IMR-90 (cell line): ENCODE measurements around the gene TPRKB. TPM values are rescaled to one million over a fixed set of nuclear protein-coding genes. Genes with fewer than 3 reads are reported as not detected.

Experiments
- ATAC-seq: fragments of 200-7000 bp; cut with Tn5 transposase; 2 replicates; pipeline ENCODE4 v1.9.1; 2020; ENCODE audit warnings: low read depth, mild to moderate bottlenecking, moderate library complexity
- BruUV-seq: library from RNA; stranded (reverse); fragments of 400-500 nt; replicated peaks from 2 replicates; lab custom pipeline; 2021; lab: Mats Ljungman, UMichigan
- CTCF ChIA-PET: fragments of 300-600 bp; formaldehyde crosslinking; extraction: SDS; loops from one replicate; lab custom pipeline; 2021; ENCODE audit warnings: antibody characterized with exemption; lab: Yijun Ruan, JAX
- POLR2A ChIA-PET: fragments of 300-600 bp; sonication (Branson Sonifier 250); formaldehyde crosslinking; loops from one replicate; lab custom pipeline; 2022; ENCODE audit warnings: antibody characterized with exemption; ENCODE audit not compliant: unreplicated experiment; lab: Charles Lee
- DNase-seq: peaks from one replicate; pipeline ENCODE4 v3.0.0; 2013
- H2AFZ ChIP-seq: replicated peaks from 2 replicates; pipeline ENCODE3; 2013; ENCODE audit warnings: low read length, mild to moderate bottlenecking; ENCODE audit not compliant: poor library complexity
- H2AK5ac ChIP-seq: 2 replicates; pipeline ENCODE4 v1.6.1; 2013; ENCODE audit warnings: low read depth, low read length, inconsistent platforms
- H2AK9ac ChIP-seq: replicated peaks from 2 replicates; pipeline ENCODE3; 2013; ENCODE audit warnings: mild to moderate bottlenecking, low read depth, low read length, moderate library complexity; ENCODE audit not compliant: poor library complexity
- H2BK120ac ChIP-seq: 2 replicates; pipeline ENCODE4 v1.6.1; 2013; ENCODE audit warnings: low read depth, low read length, inconsistent platforms
- H2BK15ac ChIP-seq: 3 replicates; pipeline ENCODE4 v1.6.1; 2013; ENCODE audit warnings: low read depth, low read length, inconsistent platforms
- H2BK20ac ChIP-seq: 2 replicates; pipeline ENCODE4 v1.6.1; 2013; ENCODE audit warnings: low read depth, mild to moderate bottlenecking, inconsistent platforms, low read length, moderate library complexity
- H2BK5ac ChIP-seq: 2 replicates; pipeline ENCODE4 v1.6.1; 2013; ENCODE audit warnings: mild to moderate bottlenecking, low read depth, low read length, inconsistent platforms; ENCODE audit not compliant: poor library complexity, severe bottlenecking
- H3K14ac ChIP-seq: replicated peaks from 2 replicates; pipeline ENCODE4 v1.6.1; 2013; ENCODE audit warnings: low read depth, low read length, inconsistent platforms
- H3K18ac ChIP-seq: 2 replicates; pipeline ENCODE4 v1.6.1; 2013; ENCODE audit warnings: low read depth, low read length, control low read depth
- H3K23ac ChIP-seq: 2 replicates; pipeline ENCODE4 v1.6.1; 2013; ENCODE audit warnings: low read depth, low read length, inconsistent platforms
- H3K27ac ChIP-seq: 2 replicates; pipeline ENCODE4 v1.5.1; 2013; ENCODE audit warnings: mild to moderate bottlenecking, control low read depth, low read length; ENCODE audit not compliant: insufficient read depth
- H3K27me3 ChIP-seq: 2 replicates; pipeline ENCODE4 v1.6.1; 2013; ENCODE audit warnings: low read length; ENCODE audit not compliant: control insufficient read depth, insufficient read depth
- H3K36me3 ChIP-seq: 2 replicates; pipeline ENCODE4 v1.6.1; 2013; ENCODE audit warnings: low read length, mixed read lengths; ENCODE audit not compliant: control insufficient read depth, insufficient read depth
- H3K4ac ChIP-seq: 2 replicates; pipeline ENCODE4 v1.6.1; 2013; ENCODE audit warnings: low read depth, low read length, inconsistent platforms
- H3K4me1 ChIP-seq: 2 replicates; pipeline ENCODE4 v1.6.1; 2013; ENCODE audit warnings: low read length, mixed read lengths; ENCODE audit not compliant: control insufficient read depth, insufficient read depth
- H3K4me2 ChIP-seq: 2 replicates; pipeline ENCODE4 v1.6.1; 2013; ENCODE audit warnings: low read depth, mild to moderate bottlenecking, control low read depth, low read length, moderate library complexity
- H3K4me3 ChIP-seq: 2 replicates; pipeline ENCODE4 v1.5.1; 2013; ENCODE audit warnings: low read depth, mild to moderate bottlenecking, control low read depth, low read length, moderate library complexity; ENCODE audit not compliant: insufficient read depth
- H3K56ac ChIP-seq: 2 replicates; pipeline ENCODE4 v1.6.1; 2013; ENCODE audit warnings: low read length, inconsistent platforms; ENCODE audit not compliant: insufficient read depth; ENCODE audit errors: extremely low read depth
- H3K79me1 ChIP-seq, 2 experiments: 2 replicates each; pipeline ENCODE4 v1.6.1; 2013; ENCODE audit warnings: low read length in 2 of 2, inconsistent platforms in 1 of 2, low read depth in 1 of 2
- H3K9ac ChIP-seq: 2 replicates; pipeline ENCODE4 v1.6.1; 2013; ENCODE audit warnings: low read depth, low read length, control low read depth
- H3K9me1 ChIP-seq: 2 replicates; pipeline ENCODE4 v1.6.1; 2013; ENCODE audit warnings: low read length, inconsistent platforms; ENCODE audit not compliant: insufficient read depth
- H3K9me3 ChIP-seq: 2 replicates; pipeline ENCODE4 v1.6.1; 2013; ENCODE audit warnings: low read length; ENCODE audit not compliant: control insufficient read depth, insufficient read depth
- H4K20me1 ChIP-seq: 2 replicates; pipeline ENCODE4 v1.6.1; 2013; ENCODE audit warnings: low read length, inconsistent platforms; ENCODE audit not compliant: insufficient read depth
- H4K5ac ChIP-seq: 2 replicates; pipeline ENCODE4 v1.6.1; 2013; ENCODE audit warnings: mild to moderate bottlenecking, low read depth, low read length, control low read depth
- H4K8ac ChIP-seq, 2 experiments: 2 replicates each; pipeline ENCODE4 v1.6.1; 2013; ENCODE audit warnings: low read depth in 2 of 2, low read length in 2 of 2, control low read depth in 1 of 2, inconsistent platforms in 1 of 2
- H4K91ac ChIP-seq: 2 replicates; pipeline ENCODE4 v1.6.1; 2013; ENCODE audit warnings: low read depth, low read length, inconsistent platforms; ENCODE audit not compliant: insufficient read depth
- BHLHE40 ChIP-seq: fragments of 150-350 bp; IDR thresholded peaks from 2 replicates; pipeline ENCODE4 v1.6.1; 2016; ENCODE audit warnings: mild to moderate bottlenecking, low read depth, low read length
- CEBPB ChIP-seq: IDR thresholded peaks from 2 replicates; pipeline ENCODE4 v1.6.1; 2012; ENCODE audit warnings: low read depth, low read length, improper control_type of control experiment
- CHD1 ChIP-seq: IDR thresholded peaks from 2 replicates; pipeline ENCODE4 v1.6.1; 2012; ENCODE audit warnings: low read depth, low read length, improper control_type of control experiment
- CTCF ChIP-seq: conservative IDR thresholded peaks from 2 replicates; pipeline ENCODE4 v1.5.1; 2012; ENCODE audit warnings: mild to moderate bottlenecking, low read depth, low read length, improper control_type of control experiment
- ELK1 ChIP-seq: fragments of 150-350 bp; IDR thresholded peaks from 2 replicates; pipeline ENCODE4 v1.6.1; 2016; ENCODE audit warnings: low read depth, mild to moderate bottlenecking, low read length, moderate library complexity, borderline replicate concordance
- FOS ChIP-seq: fragments of 150-350 bp; IDR thresholded peaks from 2 replicates; pipeline ENCODE4 v1.6.1; 2016; ENCODE audit warnings: low read depth, low read length
- MAFK ChIP-seq: IDR thresholded peaks from 2 replicates; pipeline ENCODE4 v1.6.1; 2012; ENCODE audit warnings: low read depth, low read length, improper control_type of control experiment
- MAZ ChIP-seq: IDR thresholded peaks from 2 replicates; pipeline ENCODE4 v1.6.1; 2012; ENCODE audit warnings: low read depth, mild to moderate bottlenecking, low read length, improper control_type of control experiment, moderate library complexity, borderline replicate concordance
- MXI1 ChIP-seq: IDR thresholded peaks from 2 replicates; pipeline ENCODE4 v1.6.1; 2012; ENCODE audit warnings: low read depth, mild to moderate bottlenecking, low read length, moderate library complexity, borderline replicate concordance
- NFE2L2 ChIP-seq: fragments of 150-350 bp; IDR thresholded peaks from 2 replicates; pipeline ENCODE4 v1.6.1; 2016; ENCODE audit warnings: low read depth, mild to moderate bottlenecking, low read length
- POLR2A ChIP-seq: IDR thresholded peaks from 2 replicates; pipeline ENCODE4 v1.6.1; 2012; ENCODE audit warnings: mild to moderate bottlenecking, low read depth, low read length
- RAD21 ChIP-seq: IDR thresholded peaks from 2 replicates; pipeline ENCODE4 v1.6.1; 2012; ENCODE audit warnings: low read length, improper control_type of control experiment
- RCOR1 ChIP-seq: IDR thresholded peaks from 2 replicates; pipeline ENCODE4 v1.6.1; 2012; ENCODE audit warnings: mild to moderate bottlenecking, low read length, improper control_type of control experiment; ENCODE audit not compliant: insufficient replicate concordance
- RFX5 ChIP-seq: IDR thresholded peaks from 2 replicates; pipeline ENCODE4 v1.8.0; 2012; ENCODE audit warnings: low read depth, mild to moderate bottlenecking, low read length, moderate library complexity
- SMC3 ChIP-seq: fragments of 150-350 bp; IDR thresholded peaks from 2 replicates; pipeline ENCODE4 v1.6.1; 2016; ENCODE audit warnings: low read depth, mild to moderate bottlenecking, antibody characterized with exemption, low read length, moderate library complexity
- USF2 ChIP-seq: fragments of 150-350 bp; IDR thresholded peaks from 2 replicates; pipeline ENCODE4 v1.6.1; 2017; ENCODE audit warnings: mild to moderate bottlenecking, antibody characterized with exemption, low read length, low read depth
- WGBS, 2 experiments: methylation state at CpG; one replicate each; pipeline versions ENCODE4 v1.1.5 to v1.1.7; 2013; ENCODE audit warnings: missing lambda C conversion rate in 2 of 2; ENCODE audit not compliant: insufficient read length in 1 of 2; ENCODE audit errors: extremely low coverage in 2 of 2; 5-methylcytosine and 5-hydroxymethylcytosine counted together
- dilution Hi-C: fragments of 300-500 bp; cut with HindIII; formaldehyde crosslinking; loops from one replicate; pipeline ENCODE4 v1.14.3; 2018; ENCODE audit warnings: low sequenced_read_pairs; ENCODE audit not compliant: unreplicated experiment
- in situ Hi-C: fragments of 300-500 bp; cut with MboI; formaldehyde crosslinking; loops from 3 replicates; pipeline ENCODE4 v1.14.3; 2019; ENCODE audit warnings: low sequenced_read_pairs, inconsistent platforms, mixed read lengths
- intact Hi-C: fragments of 100-400 bp; cut with micrococcal nuclease; formaldehyde crosslinking; loops from 2 replicates; pipeline ENCODE4 v1.10.0; 2022
- polyA plus RNA-seq, 3 experiments: library from polyadenylated mRNA; depleted of rRNA; stranded (reverse); fragments of >200 nt; gene quantifications; 2 replicates each; pipeline ENCODE4 v1.2.3, GENCODE V29; 2012; ENCODE audit warnings: low replicate concordance in 1 of 3
- total RNA-seq: library from RNA; depleted of rRNA; stranded (reverse); fragments of >200 nt; gene quantifications from 2 replicates; pipeline ENCODE4 v1.2.3, GENCODE V29; 2012

TPRKB gene
- total and polyA plus RNA-seq, 2 of the 4 experiments (the other 2 are of a cell fraction) = 35.3 to 37.6 TPM

- no peak overlapping the region for H3K18ac ChIP-seq
- intact Hi-C loops (no loop called here), dilution Hi-C loops (no loop called here), in situ Hi-C loops (no loop called here)
- ATAC-seq = no peak
- H2BK20ac ChIP-seq = no peak overlapping the region
- no peaks in the 10 kb centered on the region for H3K36me3 ChIP-seq
- H2BK15ac ChIP-seq = no peak overlapping the region
- no peak overlapping the region for H2BK120ac ChIP-seq
- CTCF ChIA-PET = no interaction called here
- no peak overlapping the region for H2AFZ ChIP-seq
- no peaks in the 10 kb centered on the region for H3K9me1 ChIP-seq
- H3K27ac ChIP-seq = no peak overlapping the region
- no peak overlapping the region for H2AK9ac ChIP-seq
- H3K23ac ChIP-seq = no peak overlapping the region
- no peak for TF ChIP-seq MAZ
- no peak for TF ChIP-seq USF2
- no peak for TF ChIP-seq NFE2L2
- no peak for TF ChIP-seq CTCF
- TF ChIP-seq CHD1 = no peak
- TF ChIP-seq MXI1 = no peak
- no peak for TF ChIP-seq CEBPB
- TF ChIP-seq RCOR1 = no peak
- no peak for TF ChIP-seq MAFK
- no peak for TF ChIP-seq RAD21
- TF ChIP-seq FOS = no peak
- TF ChIP-seq BHLHE40 = no peak
- TF ChIP-seq ELK1 = no peak
- TF ChIP-seq POLR2A = no peak
- no peak for TF ChIP-seq RFX5
- TF ChIP-seq SMC3 = no peak
- H3K27me3 ChIP-seq = peaks cover 24% of the 10 kb centered on the region
- no peak overlapping the region for H3K4ac ChIP-seq
- DNase-seq = no peak
- no peaks in the 10 kb centered on the region for H3K79me1 ChIP-seq
- H3K9ac ChIP-seq = no peak overlapping the region
- no peaks in the 10 kb centered on the region for H3K4me1 ChIP-seq
- no peak overlapping the region for H3K56ac ChIP-seq
- H4K91ac ChIP-seq = no peak overlapping the region
- no peak overlapping the region for H4K8ac ChIP-seq
- no peak overlapping the region for H4K5ac ChIP-seq
- no peaks in the 10 kb centered on the region for H4K20me1 ChIP-seq
- H2AK5ac ChIP-seq = no peak overlapping the region
- no peak overlapping the region for H2BK5ac ChIP-seq
- no TSS peak for BruUV-seq
- WGBS, 2 experiments = 100% methylated on average over 1 of the region's 7 CpGs; no CpG with 5 or more reads in 1 of the 2 experiments
- H3K4me2 ChIP-seq = no peak overlapping the region
- H3K4me3 ChIP-seq = no peak overlapping the region
- POLR2A ChIA-PET = no interaction called here
- no peaks in the 10 kb centered on the region for H3K9me3 ChIP-seq
- H3K14ac ChIP-seq = no peak overlapping the region
Measured at GRCh38 chr2:73705091-73705490, 32.1 kb downstream of the TPRKB start.
